Panc1 (cell line): Measurements from ENCODE around the gene BST2. TPM values are rescaled to one million over a fixed set of nuclear protein-coding genes. Genes with fewer than 3 reads are reported as not detected.

Experiments
- ATAC-seq: fragments of 200-7000 bp; cut with Tn5 transposase; 2 replicates; pipeline ENCODE4 v1.9.1; 2020; ENCODE audit warnings: mild to moderate bottlenecking, moderate library complexity
- BruUV-seq: library from RNA; stranded (reverse); fragments of 400-500 nt; replicated peaks from 2 replicates; lab custom pipeline; 2021; lab: Mats Ljungman, UMichigan
- CTCF ChIA-PET: fragments of 300-600 bp; sonication (Branson Sonifier 250); formaldehyde crosslinking; loops from one replicate; lab custom pipeline; 2022; ENCODE audit warnings: antibody characterized with exemption; lab: Charles Lee
- POLR2A ChIA-PET: fragments of 300-600 bp; sonication (Branson Sonifier 250); formaldehyde crosslinking; loops from one replicate; lab custom pipeline; 2022; ENCODE audit warnings: antibody characterized with exemption; lab: Charles Lee
- DNase-seq: peaks from one replicate; pipeline ENCODE4 v3.0.0-alpha.2; 2010; ENCODE audit warnings: low read depth, low spot score
- H3K27ac ChIP-seq: 2 replicates; pipeline ENCODE4 v1.5.1; 2011; ENCODE audit warnings: mild to moderate bottlenecking, low read length, inconsistent platforms
- H3K27me3 ChIP-seq: fragments of 200-500 bp; sonication (Bioruptor generic); 2 replicates; pipeline ENCODE4 v1.6.0; 2014; ENCODE audit warnings: low read length, inconsistent platforms; ENCODE audit not compliant: control insufficient read depth, insufficient read depth
- H3K36me3 ChIP-seq: fragments of 200-500 bp; sonication (Bioruptor generic); 2 replicates; pipeline ENCODE4 v1.5.1; 2014; ENCODE audit warnings: inconsistent platforms, mild to moderate bottlenecking, low read length, moderate library complexity; ENCODE audit not compliant: control insufficient read depth, insufficient read depth
- H3K4me1 ChIP-seq: 2 replicates; pipeline ENCODE4 v1.5.1; 2011; ENCODE audit warnings: inconsistent platforms, mild to moderate bottlenecking, low read length, moderate library complexity; ENCODE audit not compliant: control insufficient read depth, insufficient read depth
- H3K4me3 ChIP-seq, 2 experiments: 2 replicates each; pipeline ENCODE4 v1.5.1; 2011 to 2012; ENCODE audit warnings: low read depth in 2 of 2, low read length in 2 of 2, mild to moderate bottlenecking in 2 of 2, inconsistent platforms in 1 of 2, moderate library complexity in 1 of 2
- H3K9me3 ChIP-seq: fragments of 200-500 bp; sonication (Bioruptor generic); 2 replicates; pipeline ENCODE4 v1.5.1; 2014; ENCODE audit warnings: low read depth, mild to moderate bottlenecking, inconsistent platforms, low read length, moderate library complexity; ENCODE audit not compliant: control insufficient read depth, insufficient read depth
- POLR2AphosphoS5 ChIP-seq: IDR thresholded peaks from 2 replicates; pipeline ENCODE4 v1.6.1; 2012; ENCODE audit warnings: mild to moderate bottlenecking, low read depth, low read length, moderate library complexity
- SIN3A ChIP-seq: IDR thresholded peaks from 2 replicates; pipeline ENCODE4 v1.6.1; 2012; ENCODE audit warnings: low read depth, mild to moderate bottlenecking, low read length, moderate library complexity, borderline replicate concordance; ENCODE audit not compliant: insufficient read depth
- TCF7L2 ChIP-seq: IDR thresholded peaks from 2 replicates; pipeline ENCODE4 v1.6.1; 2011; ENCODE audit warnings: mild to moderate bottlenecking, low read depth, low read length, inconsistent platforms
- in situ Hi-C: cut with HindIII; loops from 2 replicates; pipeline ENCODE4 v1.10.0; 2016; ENCODE audit warnings: low sequenced_read_pairs, low pct_unique_long_range_greater_than_20kb
- intact Hi-C: fragments of 100-400 bp; cut with micrococcal nuclease; formaldehyde crosslinking; loops from one replicate; pipeline ENCODE4 v1.10.0; 2022; ENCODE audit not compliant: unreplicated experiment
- total RNA-seq: library from RNA; stranded (reverse); gene quantifications from one replicate; pipeline ENCODE4 v1.2.1, GENCODE V29; 2021; ENCODE audit not compliant: unreplicated experiment
- TF ChIP-seq, protein P1 (sequence below), 2 experiments: IDR thresholded peaks; 2 replicates each; pipeline ENCODE4 v1.6.1; 2011 to 2012; ENCODE audit warnings: low read depth in 2 of 2, control low read depth in 1 of 2, low read length in 1 of 2, mild to moderate bottlenecking in 1 of 2, moderate library complexity in 1 of 2; ENCODE audit not compliant: insufficient read depth in 1 of 2
- TF ChIP-seq, protein P2 (sequence below): fragments of 450-650 bp; IDR thresholded peaks from 2 replicates; pipeline ENCODE4 v1.5.1; 2017; ENCODE audit warnings: mild to moderate bottlenecking

The BST2 gene
- total RNA-seq, 1 experiment from 2014 or later, result 11.8 TPM

DNA sequence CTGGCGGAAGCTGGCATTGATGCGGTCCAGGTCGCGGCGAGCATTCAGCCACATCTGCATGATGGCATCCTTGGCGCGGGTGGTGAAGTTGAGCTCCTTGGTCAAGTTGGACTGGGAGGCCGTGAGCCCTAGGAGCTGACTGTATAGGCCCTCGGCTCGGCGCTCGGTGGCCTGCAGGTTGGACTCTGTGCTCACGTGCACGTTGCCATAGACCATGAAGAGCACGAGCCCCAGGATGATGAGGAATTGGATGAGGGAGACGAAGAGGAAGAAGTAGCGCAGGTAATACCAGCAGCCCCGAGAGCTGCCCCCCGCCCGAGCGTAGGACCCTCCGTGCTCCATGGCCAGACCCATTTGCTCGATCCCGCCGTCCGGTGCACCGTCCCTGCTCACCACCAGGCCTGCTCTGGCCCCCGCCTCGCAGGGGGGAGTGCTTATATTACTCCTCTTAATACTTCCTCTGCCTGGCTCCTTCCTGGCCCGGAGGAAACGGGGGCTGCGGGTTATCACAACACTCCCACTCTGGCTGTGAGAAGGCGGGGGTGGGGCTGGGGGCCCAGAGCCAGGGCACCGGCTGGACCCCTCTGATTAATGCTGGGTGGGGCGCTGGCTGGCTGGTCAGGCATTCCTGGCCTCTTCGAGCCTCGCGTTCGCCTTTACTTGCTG, 28.4 kb downstream of the BST2 start, which contains the start of gene PLVAP:
TSS of gene PLVAP (minus strand) at position 408 of the 666 bp plus-strand sequence. CDS start at position 354, 54 bp downstream.
- intact Hi-C loops (no loop called here), in situ Hi-C loops (no loop called here)
- H3K27me3 ChIP-seq, result no peaks in the 10 kb centered on the region
- H3K36me3 ChIP-seq, result no peaks in the 10 kb centered on the region
- TF ChIP-seq POLR2AphosphoS5 (no peak), TCF7L2 (no peak), SIN3A (no peak)
- TF ChIP-seq, protein P1, sequence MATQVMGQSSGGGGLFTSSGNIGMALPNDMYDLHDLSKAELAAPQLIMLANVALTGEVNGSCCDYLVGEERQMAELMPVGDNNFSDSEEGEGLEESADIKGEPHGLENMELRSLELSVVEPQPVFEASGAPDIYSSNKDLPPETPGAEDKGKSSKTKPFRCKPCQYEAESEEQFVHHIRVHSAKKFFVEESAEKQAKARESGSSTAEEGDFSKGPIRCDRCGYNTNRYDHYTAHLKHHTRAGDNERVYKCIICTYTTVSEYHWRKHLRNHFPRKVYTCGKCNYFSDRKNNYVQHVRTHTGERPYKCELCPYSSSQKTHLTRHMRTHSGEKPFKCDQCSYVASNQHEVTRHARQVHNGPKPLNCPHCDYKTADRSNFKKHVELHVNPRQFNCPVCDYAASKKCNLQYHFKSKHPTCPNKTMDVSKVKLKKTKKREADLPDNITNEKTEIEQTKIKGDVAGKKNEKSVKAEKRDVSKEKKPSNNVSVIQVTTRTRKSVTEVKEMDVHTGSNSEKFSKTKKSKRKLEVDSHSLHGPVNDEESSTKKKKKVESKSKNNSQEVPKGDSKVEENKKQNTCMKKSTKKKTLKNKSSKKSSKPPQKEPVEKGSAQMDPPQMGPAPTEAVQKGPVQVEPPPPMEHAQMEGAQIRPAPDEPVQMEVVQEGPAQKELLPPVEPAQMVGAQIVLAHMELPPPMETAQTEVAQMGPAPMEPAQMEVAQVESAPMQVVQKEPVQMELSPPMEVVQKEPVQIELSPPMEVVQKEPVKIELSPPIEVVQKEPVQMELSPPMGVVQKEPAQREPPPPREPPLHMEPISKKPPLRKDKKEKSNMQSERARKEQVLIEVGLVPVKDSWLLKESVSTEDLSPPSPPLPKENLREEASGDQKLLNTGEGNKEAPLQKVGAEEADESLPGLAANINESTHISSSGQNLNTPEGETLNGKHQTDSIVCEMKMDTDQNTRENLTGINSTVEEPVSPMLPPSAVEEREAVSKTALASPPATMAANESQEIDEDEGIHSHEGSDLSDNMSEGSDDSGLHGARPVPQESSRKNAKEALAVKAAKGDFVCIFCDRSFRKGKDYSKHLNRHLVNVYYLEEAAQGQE (IDR thresholded peaks at IDR 0.05; ENCODE audit: insufficient read depth in 1 of 2, low read depth in 2 of 2, low read length in 1 of 2), result no peak
- TF ChIP-seq, protein P2, sequence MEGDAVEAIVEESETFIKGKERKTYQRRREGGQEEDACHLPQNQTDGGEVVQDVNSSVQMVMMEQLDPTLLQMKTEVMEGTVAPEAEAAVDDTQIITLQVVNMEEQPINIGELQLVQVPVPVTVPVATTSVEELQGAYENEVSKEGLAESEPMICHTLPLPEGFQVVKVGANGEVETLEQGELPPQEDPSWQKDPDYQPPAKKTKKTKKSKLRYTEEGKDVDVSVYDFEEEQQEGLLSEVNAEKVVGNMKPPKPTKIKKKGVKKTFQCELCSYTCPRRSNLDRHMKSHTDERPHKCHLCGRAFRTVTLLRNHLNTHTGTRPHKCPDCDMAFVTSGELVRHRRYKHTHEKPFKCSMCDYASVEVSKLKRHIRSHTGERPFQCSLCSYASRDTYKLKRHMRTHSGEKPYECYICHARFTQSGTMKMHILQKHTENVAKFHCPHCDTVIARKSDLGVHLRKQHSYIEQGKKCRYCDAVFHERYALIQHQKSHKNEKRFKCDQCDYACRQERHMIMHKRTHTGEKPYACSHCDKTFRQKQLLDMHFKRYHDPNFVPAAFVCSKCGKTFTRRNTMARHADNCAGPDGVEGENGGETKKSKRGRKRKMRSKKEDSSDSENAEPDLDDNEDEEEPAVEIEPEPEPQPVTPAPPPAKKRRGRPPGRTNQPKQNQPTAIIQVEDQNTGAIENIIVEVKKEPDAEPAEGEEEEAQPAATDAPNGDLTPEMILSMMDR, result no peak
- ChIA-PET CTCF (no interaction called here), POLR2A (no interaction called here)
- no peaks in the 10 kb centered on the region for H3K9me3 ChIP-seq
- DNase-seq, result no peak
- no peak within 1 kb of the TSS for H3K27ac ChIP-seq
- no TSS peak for BruUV-seq
- no peak within 1 kb of the TSS for H3K4me3 ChIP-seq
- ATAC-seq, result no peak
- H3K4me1 ChIP-seq, result no peaks in the 10 kb centered on the region

DNA sequence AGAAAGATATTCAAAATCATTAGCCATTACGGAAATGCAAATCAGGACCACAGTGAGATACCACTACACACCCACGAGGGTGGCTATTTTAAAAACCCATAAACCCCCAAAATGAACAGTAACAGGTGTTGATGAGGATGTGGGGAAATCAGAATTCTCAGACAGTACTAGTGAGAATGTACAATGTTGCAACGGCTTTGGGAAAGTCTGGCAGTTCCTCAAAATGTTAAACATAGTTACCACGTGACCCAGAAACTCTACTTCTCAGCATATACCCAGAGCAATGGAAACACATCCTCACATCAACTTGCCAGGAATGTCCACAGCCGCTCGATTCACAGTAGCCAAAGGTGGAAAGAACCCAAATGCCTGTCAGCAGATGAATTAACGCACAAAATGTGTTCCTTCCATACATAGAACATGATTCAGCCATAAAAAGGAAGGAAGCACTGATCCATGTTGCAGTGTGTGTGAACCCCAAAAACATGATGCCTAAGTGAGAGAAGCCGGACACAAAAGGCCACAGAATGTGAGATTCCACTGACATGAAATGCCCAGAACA, 35.3 kb downstream of the BST2 start:
- DNase-seq, result no peak
- TF ChIP-seq SIN3A, result no peak
- no peak for TF ChIP-seq TCF7L2
- TF ChIP-seq, protein P1 (IDR thresholded peaks at IDR 0.05; ENCODE audit: insufficient read depth in 1 of 2, low read depth in 2 of 2, low read length in 1 of 2), result no peak
- TF ChIP-seq, protein P2, result no peak
- no peak for TF ChIP-seq POLR2AphosphoS5
- CTCF ChIA-PET, result no interaction called here
- no peaks in the 10 kb centered on the region for H3K4me1 ChIP-seq
- H3K9me3 ChIP-seq, result no peaks in the 10 kb centered on the region
- no TSS peak for BruUV-seq
- no peak overlapping the region for H3K27ac ChIP-seq
- no peaks in the 10 kb centered on the region for H3K27me3 ChIP-seq
- POLR2A ChIA-PET, result no interaction called here
- H3K36me3 ChIP-seq, result no peaks in the 10 kb centered on the region
- H3K4me3 ChIP-seq, result no peak overlapping the region
- intact Hi-C loops (no loop called here), in situ Hi-C loops (no loop called here)
- ATAC-seq, result no peak
